ENCODE data around the gene ACTBL2.

Gene ACTBL2

GRCh38 chr5:57494104-57495098 is 11.8 kb upstream of the ACTBL2 start (continued):
- TF ChIP-seq ZNF596 (tag by site-specific recombination; IDR thresholded peaks at IDR 0.05) (no peak), ZNF302 (tag by site-specific recombination; IDR thresholded peaks at IDR 0.05; ENCODE audit: low read depth) (no peak), ZEB2 (tag by site-specific recombination; IDR thresholded peaks at IDR 0.05) (peak; percentile 78), KLF9 (tag by site-specific recombination; IDR thresholded peaks at IDR 0.05; ENCODE audit: low read depth) (no peak), ZSCAN18 (tag by site-specific recombination; IDR thresholded peaks at IDR 0.05) (no peak), ZNF610 (tag by site-specific recombination; IDR thresholded peaks at IDR 0.05; ENCODE audit: borderline replicate concordance) (no peak; the same call in 1 of the 2 replicates), ZNF335 (tag by site-specific recombination; conservative IDR thresholded peaks at IDR 0.05) (peak; percentile 30; the same call in 1 of the 2 replicates), TRIM28 (IDR thresholded peaks at IDR 0.05; ENCODE audit: borderline replicate concordance, low read length) (peak; percentile 81; the same call in 1 of the 2 replicates), ZFP3 (tag by site-specific recombination; IDR thresholded peaks at IDR 0.05; ENCODE audit: low read depth) (no peak), BCL11B (tag by site-specific recombination; IDR thresholded peaks at IDR 0.05; ENCODE audit: low read depth) (no peak), ZNF600 (tag by site-specific recombination; IDR thresholded peaks at IDR 0.05) (peak; percentile 80; the same call in 1 of the 2 replicates), SCRT1 (tag by site-specific recombination; IDR thresholded peaks at IDR 0.05; ENCODE audit: borderline replicate concordance) (no peak), ZNF768 (tag by site-specific recombination; IDR thresholded peaks at IDR 0.05) (no peak)
- TF ChIP-seq, protein P1, sequence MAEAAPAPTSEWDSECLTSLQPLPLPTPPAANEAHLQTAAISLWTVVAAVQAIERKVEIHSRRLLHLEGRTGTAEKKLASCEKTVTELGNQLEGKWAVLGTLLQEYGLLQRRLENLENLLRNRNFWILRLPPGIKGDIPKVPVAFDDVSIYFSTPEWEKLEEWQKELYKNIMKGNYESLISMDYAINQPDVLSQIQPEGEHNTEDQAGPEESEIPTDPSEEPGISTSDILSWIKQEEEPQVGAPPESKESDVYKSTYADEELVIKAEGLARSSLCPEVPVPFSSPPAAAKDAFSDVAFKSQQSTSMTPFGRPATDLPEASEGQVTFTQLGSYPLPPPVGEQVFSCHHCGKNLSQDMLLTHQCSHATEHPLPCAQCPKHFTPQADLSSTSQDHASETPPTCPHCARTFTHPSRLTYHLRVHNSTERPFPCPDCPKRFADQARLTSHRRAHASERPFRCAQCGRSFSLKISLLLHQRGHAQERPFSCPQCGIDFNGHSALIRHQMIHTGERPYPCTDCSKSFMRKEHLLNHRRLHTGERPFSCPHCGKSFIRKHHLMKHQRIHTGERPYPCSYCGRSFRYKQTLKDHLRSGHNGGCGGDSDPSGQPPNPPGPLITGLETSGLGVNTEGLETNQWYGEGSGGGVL (tag by site-specific recombination; IDR thresholded peaks at IDR 0.05): no peak
- TF ChIP-seq, protein P2, sequence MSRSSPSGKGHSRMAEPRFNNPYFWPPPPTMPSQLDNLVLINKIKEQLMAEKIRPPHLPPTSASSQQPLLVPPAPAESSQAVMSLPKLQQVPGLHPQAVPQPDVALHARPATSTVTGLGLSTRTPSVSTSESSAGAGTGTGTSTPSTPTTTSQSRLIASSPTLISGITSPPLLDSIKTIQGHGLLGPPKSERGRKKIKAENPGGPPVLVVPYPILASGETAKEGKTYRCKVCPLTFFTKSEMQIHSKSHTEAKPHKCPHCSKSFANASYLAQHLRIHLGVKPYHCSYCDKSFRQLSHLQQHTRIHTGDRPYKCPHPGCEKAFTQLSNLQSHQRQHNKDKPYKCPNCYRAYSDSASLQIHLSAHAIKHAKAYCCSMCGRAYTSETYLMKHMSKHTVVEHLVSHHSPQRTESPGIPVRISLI (tag by site-specific recombination; IDR thresholded peaks at IDR 0.05): no peak

DNA sequence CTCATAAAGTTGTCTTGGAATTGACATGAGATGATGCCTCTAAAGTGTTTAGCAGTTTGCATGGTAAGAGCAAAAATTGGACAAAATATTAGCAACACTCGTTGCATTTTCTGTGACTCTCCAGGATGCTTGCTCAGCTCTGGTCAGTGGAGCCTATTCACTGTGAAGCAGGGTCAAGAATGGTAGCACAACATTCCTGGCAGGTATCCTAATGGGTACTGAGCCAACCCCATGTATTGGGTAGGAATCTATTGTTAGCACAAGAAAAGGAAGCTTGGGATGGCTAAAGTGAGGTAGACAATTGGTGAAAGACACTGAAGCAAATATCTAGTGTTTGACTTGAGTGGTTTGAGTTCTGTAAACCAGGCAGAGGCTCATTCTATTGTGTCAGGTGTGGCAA is 10.4 kb upstream of the ACTBL2 start:
- ChIA-PET CTCF (interaction anchor here (1.0 kb wide), 1 partner anchor 10 kb away, joined by 3 read pairs; the partner anchor contains the start of gene ACTBL2), POLR2A (no interaction called here)
- peaks cover 17% of the 10 kb centered on the region for H3K4me1 ChIP-seq (ENCODE audit: control insufficient read depth, insufficient read depth, low read length)
- H3K36me3 ChIP-seq (ENCODE audit: control insufficient read depth in 2 of 2, insufficient read depth in 1 of 2, low read length in 2 of 2): no peaks in the 10 kb centered on the region
- H3K4me3 ChIP-seq (ENCODE audit: low read depth, low read length): no peak overlapping the region
- H3K27ac ChIP-seq (ENCODE audit: extremely low read depth, low read depth, low read length): no peak overlapping the region
- no peaks in the 10 kb centered on the region for H3K9me3 ChIP-seq (ENCODE audit: control insufficient read depth, insufficient read depth, low read depth, low read length)
- TF ChIP-seq ZNF658 (tag by site-specific recombination; IDR thresholded peaks at IDR 0.05) (no peak), ZNF501 (tag by site-specific recombination; IDR thresholded peaks at IDR 0.05) (no peak), ZNF16 (tag by site-specific recombination; IDR thresholded peaks at IDR 0.05; ENCODE audit: low read depth) (no peak), ZNF660 (tag by site-specific recombination; IDR thresholded peaks at IDR 0.05) (no peak), BCL11A (tag by site-specific recombination; IDR thresholded peaks at IDR 0.05; ENCODE audit: low read depth) (no peak), ZSCAN23 (tag by site-specific recombination; IDR thresholded peaks at IDR 0.05) (no peak), ZBTB7A (tag by site-specific recombination; IDR thresholded peaks at IDR 0.05; ENCODE audit: low read depth) (no peak), ZNF837 (tag by site-specific recombination; IDR thresholded peaks at IDR 0.05) (no peak), EGR2 (tag by site-specific recombination; IDR thresholded peaks at IDR 0.05; ENCODE audit: low read depth) (no peak), ZNF23 (tag by site-specific recombination; IDR thresholded peaks at IDR 0.05; ENCODE audit: borderline replicate concordance) (no peak), ZNF223 (tag by site-specific recombination; IDR thresholded peaks at IDR 0.05) (no peak)
- TF ChIP-seq, protein P3, sequence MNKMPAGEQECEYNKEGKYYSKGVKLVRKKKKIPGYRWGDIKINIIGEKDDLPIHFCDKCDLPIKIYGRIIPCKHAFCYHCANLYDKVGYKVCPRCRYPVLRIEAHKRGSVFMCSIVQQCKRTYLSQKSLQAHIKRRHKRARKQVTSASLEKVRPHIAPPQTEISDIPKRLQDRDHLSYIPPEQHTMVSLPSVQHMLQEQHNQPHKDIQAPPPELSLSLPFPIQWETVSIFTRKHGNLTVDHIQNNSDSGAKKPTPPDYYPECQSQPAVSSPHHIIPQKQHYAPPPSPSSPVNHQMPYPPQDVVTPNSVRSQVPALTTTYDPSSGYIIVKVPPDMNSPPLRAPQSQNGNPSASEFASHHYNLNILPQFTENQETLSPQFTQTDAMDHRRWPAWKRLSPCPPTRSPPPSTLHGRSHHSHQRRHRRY (tag by site-specific recombination; IDR thresholded peaks at IDR 0.05): no peak

All from HEK293 (cell line).